Measurements from ENCODE around the gene EPAS1. TPM values are rescaled to one million over a fixed set of nuclear protein-coding genes. Genes with fewer than 3 reads are reported as not detected.
"Not testable (repeated sequence)": the region's sequence is repeated elsewhere in the genome, so short reads cannot be mapped to it uniquely, and the experiment has no call there.

Gene EPAS1
- polyA plus RNA-seq, 2 of the 4 experiments (the other 2 are of a cell fraction): 128 to 143 TPM

DNA sequence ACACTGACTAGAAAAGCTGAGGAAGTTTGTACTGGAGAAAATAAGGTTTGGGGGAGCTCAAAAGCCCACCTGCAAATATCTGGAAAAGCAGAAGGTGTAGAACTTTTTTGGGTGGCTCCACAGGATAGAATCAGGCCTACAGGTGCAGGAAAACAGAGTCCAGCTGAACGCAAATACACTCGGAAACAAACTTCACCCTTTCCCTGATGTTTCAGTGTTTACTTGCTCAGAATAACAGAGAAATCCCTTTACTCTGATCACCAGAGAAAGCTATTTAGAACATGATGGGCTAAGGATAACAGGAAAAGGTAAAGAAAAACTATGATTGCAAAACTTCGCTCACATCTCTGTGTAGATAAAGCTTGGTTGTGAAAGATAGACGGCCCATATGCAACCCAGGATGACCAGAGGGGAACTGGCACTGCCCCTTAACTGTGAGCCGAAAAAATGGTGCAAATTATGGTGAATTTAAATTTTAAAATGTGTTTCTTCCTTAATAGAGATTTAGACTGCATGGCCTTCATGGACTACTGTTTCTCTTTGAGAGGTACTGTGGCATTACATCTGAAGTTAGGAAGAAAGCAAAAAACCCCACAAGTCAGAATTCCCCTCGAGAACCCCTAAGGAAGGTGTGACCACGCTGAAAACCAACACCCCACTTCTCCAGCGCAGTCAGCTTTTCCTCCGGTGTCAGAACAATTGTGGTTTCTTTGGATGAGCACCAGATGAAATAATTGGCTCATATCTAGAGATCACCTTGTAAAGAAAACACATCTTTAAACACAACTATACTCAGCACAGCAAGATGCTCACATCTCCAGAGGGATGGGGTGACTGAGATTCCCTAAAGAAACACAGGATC lies 97.7 kb downstream of the EPAS1 start:
- H3K4me3 ChIP-seq: no peak overlapping the region

DNA sequence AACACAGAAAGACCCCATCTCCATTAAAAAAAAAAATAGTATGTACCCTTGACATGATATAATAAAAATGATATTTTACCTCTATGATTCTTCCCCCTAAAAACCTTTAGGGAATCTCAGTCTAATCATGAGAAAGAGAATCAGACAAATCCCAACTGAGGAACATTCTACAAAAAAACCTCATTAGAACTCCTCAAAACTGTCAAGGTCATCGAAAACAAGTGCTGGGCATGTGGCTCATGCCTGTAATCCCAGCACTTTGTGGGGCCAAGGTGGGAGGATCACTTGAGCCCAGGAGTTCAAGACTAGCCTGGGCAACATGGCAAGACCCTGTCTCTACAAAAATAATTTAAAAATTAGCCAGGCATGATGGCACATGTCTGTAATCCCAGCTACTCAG lies 98.5 kb downstream of the EPAS1 start:
- H3K4me3 ChIP-seq; DNase-seq (ENCODE audit: low read depth in 1 of 2, low spot score in 1 of 2); H3K4me2 ChIP-seq; POLR2A ChIA-PET; H3K9me3 ChIP-seq; H3K4me1 ChIP-seq; H3K27ac ChIP-seq; FAIRE-seq; ATAC-seq: not testable (repeated sequence)
- CTCF ChIA-PET: interaction anchor here (0.6 to 1.1 kb wide), 3 partner anchors 10 to 65 kb away, joined by 3 to 5 read pairs (median 4); no protein-coding TSS in a partner anchor
- TF ChIP-seq MAFK (IDR thresholded peaks at IDR 0.05; ENCODE audit: partially characterized antibody): peak; percentile 74
- 41% methylated on average over 1 of the region's 1 CpG for WGBS (ENCODE audit: missing lambda C conversion rate)

More for the DNA sequence above, 97.7 kb downstream of the EPAS1 start:
- FAIRE-seq (no peak), ATAC-seq (no peak), DNase-seq (ENCODE audit: low read depth in 1 of 2, low spot score in 1 of 2) (no peak)
- H3K9me3 ChIP-seq: no peaks in the 10 kb centered on the region
- ChIA-PET CTCF (interaction anchor here (0.9 to 1.4 kb wide), 6 partner anchors 8 to 161 kb away, joined by 3 to 5 read pairs (median 3); no protein-coding TSS in a partner anchor), POLR2A (interaction anchor here (1.2 kb wide), 1 partner anchor 14 kb away, joined by 4 read pairs; no protein-coding TSS in a partner anchor)
- H3K27ac ChIP-seq: 0 out of 6 replicates have a peak overlapping the region, but pooled peaks of 1 of the 2 experiments have one; percentile 23
- 66% methylated on average over 9 of the region's 9 CpGs for WGBS (ENCODE audit: missing lambda C conversion rate)
- no peak overlapping the region for H3K4me2 ChIP-seq
- TF ChIP-seq CEBPB (IDR thresholded peaks at IDR 0.05) (0 out of 4 replicates have a peak, but pooled peaks of 1 of the 2 experiments have one; percentile 16), HDAC2 (IDR thresholded peaks at IDR 0.05) (no peak)
- H3K4me1 ChIP-seq: peaks cover 3% of the 10 kb centered on the region; the same call in 1 of the 3 replicates

DNA sequence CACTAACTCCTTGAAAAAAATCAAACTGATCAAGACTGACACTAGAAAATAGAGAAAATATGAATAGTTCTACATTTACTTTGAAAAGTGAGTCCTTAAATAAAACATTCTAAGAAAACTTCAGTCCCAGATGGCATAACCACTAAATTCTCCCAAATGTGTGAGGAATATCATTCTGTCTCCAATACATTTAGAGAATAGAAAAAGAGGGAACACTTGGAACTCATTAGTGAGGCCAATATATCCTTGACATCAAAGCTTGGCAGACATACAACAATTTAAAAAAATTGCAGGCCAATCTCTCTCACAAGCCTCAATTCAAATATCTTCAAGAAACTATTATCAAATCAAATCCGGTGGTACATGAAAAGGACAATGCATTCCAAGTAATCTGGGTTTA lies 102.8 kb downstream of the EPAS1 start:
- ChIA-PET POLR2A (no interaction called here), CTCF (no interaction called here)
- ATAC-seq (no peak), FAIRE-seq (no peak), DNase-seq (ENCODE audit: low read depth in 1 of 2, low spot score in 1 of 2) (no peak)
- TF ChIP-seq RCOR1 (IDR thresholded peaks at IDR 0.05; ENCODE audit: low read depth, low read length) (no peak), CHD2 (IDR thresholded peaks at IDR 0.05; ENCODE audit: low read length, partially characterized antibody) (no peak), GATA3 (IDR thresholded peaks at IDR 0.05; ENCODE audit: borderline replicate concordance) (no peak), MAFK (IDR thresholded peaks at IDR 0.05; ENCODE audit: partially characterized antibody) (no peak), EHMT2 (IDR thresholded peaks at IDR 0.05; ENCODE audit: low read depth) (no peak), HEYL (CRISPR knock-in tag; IDR thresholded peaks at IDR 0.05) (no peak), KDM1A (IDR thresholded peaks at IDR 0.05; ENCODE audit: low read depth) (no peak), ZFP36 (IDR thresholded peaks at IDR 0.05; ENCODE audit: borderline replicate concordance, partially characterized antibody) (no peak), EHF (CRISPR knock-in tag; IDR thresholded peaks at IDR 0.05) (no peak), CEBPB (IDR thresholded peaks at IDR 0.05) (no peak), NPAS2 (CRISPR knock-in tag; IDR thresholded peaks at IDR 0.05; ENCODE audit: borderline replicate concordance) (no peak), ZSCAN20 (CRISPR knock-in tag; IDR thresholded peaks at IDR 0.05) (no peak), CBX2 (IDR thresholded peaks at IDR 0.05; ENCODE audit: borderline replicate concordance, low read depth) (no peak), POLR2A (IDR thresholded peaks at IDR 0.05; ENCODE audit: low read length) (no peak), TP53 (CRISPR knock-in tag; IDR thresholded peaks at IDR 0.05) (no peak), FOXS1 (CRISPR knock-in tag; IDR thresholded peaks at IDR 0.05) (no peak), CBX8 (IDR thresholded peaks at IDR 0.05) (no peak)
- TF ChIP-seq, protein P1, sequence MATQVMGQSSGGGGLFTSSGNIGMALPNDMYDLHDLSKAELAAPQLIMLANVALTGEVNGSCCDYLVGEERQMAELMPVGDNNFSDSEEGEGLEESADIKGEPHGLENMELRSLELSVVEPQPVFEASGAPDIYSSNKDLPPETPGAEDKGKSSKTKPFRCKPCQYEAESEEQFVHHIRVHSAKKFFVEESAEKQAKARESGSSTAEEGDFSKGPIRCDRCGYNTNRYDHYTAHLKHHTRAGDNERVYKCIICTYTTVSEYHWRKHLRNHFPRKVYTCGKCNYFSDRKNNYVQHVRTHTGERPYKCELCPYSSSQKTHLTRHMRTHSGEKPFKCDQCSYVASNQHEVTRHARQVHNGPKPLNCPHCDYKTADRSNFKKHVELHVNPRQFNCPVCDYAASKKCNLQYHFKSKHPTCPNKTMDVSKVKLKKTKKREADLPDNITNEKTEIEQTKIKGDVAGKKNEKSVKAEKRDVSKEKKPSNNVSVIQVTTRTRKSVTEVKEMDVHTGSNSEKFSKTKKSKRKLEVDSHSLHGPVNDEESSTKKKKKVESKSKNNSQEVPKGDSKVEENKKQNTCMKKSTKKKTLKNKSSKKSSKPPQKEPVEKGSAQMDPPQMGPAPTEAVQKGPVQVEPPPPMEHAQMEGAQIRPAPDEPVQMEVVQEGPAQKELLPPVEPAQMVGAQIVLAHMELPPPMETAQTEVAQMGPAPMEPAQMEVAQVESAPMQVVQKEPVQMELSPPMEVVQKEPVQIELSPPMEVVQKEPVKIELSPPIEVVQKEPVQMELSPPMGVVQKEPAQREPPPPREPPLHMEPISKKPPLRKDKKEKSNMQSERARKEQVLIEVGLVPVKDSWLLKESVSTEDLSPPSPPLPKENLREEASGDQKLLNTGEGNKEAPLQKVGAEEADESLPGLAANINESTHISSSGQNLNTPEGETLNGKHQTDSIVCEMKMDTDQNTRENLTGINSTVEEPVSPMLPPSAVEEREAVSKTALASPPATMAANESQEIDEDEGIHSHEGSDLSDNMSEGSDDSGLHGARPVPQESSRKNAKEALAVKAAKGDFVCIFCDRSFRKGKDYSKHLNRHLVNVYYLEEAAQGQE (IDR thresholded peaks at IDR 0.05): no peak
- TF ChIP-seq, protein P2, sequence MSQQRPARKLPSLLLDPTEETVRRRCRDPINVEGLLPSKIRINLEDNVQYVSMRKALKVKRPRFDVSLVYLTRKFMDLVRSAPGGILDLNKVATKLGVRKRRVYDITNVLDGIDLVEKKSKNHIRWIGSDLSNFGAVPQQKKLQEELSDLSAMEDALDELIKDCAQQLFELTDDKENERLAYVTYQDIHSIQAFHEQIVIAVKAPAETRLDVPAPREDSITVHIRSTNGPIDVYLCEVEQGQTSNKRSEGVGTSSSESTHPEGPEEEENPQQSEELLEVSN (IDR thresholded peaks at IDR 0.05; ENCODE audit: borderline replicate concordance, low read depth): no peak
- TF ChIP-seq, protein P3, sequence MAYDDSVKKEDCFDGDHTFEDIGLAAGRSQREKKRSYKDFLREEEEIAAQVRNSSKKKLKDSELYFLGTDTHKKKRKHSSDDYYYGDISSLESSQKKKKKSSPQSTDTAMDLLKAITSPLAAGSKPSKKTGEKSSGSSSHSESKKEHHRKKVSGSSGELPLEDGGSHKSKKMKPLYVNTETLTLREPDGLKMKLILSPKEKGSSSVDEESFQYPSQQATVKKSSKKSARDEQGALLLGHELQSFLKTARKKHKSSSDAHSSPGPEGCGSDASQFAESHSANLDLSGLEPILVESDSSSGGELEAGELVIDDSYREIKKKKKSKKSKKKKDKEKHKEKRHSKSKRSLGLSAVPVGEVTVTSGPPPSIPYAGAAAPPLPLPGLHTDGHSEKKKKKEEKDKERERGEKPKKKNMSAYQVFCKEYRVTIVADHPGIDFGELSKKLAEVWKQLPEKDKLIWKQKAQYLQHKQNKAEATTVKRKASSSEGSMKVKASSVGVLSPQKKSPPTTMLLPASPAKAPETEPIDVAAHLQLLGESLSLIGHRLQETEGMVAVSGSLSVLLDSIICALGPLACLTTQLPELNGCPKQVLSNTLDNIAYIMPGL (CRISPR knock-in tag; IDR thresholded peaks at IDR 0.05; ENCODE audit: borderline replicate concordance): no peak
- no peak overlapping the region for H3K4me3 ChIP-seq
- H3K4me1 ChIP-seq: peaks cover 6% of the 10 kb centered on the region; the same call in 2 of the 3 replicates
- H3K4me2 ChIP-seq: no peak overlapping the region
- H3K9me3 ChIP-seq: no peaks in the 10 kb centered on the region
- H3K27ac ChIP-seq: no peak overlapping the region
- 68% methylated on average over 1 of the region's 1 CpG for WGBS (ENCODE audit: missing lambda C conversion rate)
